ENCODE measurements around the gene NACC1.

GRCh38 chr19:13099073-13099999 lies 18.7 kb upstream of the NACC1 start:
- TF ChIP-seq CTCF (IDR thresholded peaks at IDR 0.05) (no peak), POLR2AphosphoS5 (IDR thresholded peaks at IDR 0.05) (peak; percentile 46 to 87 (median 85))

All from transverse colon (tissue), 4 donors.